Upper lobe of left lung (tissue), 4 donors: ENCODE results near the gene TBL2.

Source experiments
- EP300 ChIP-seq, 4 donors: sonication (generic); formaldehyde crosslinking; IDR thresholded peaks; one replicate each; pipeline ENCODE4 v1.5.1; 2017; ENCODE audit warnings: antibody characterized with exemption in 4 of 4, control low read depth in 2 of 4
- POLR2A ChIP-seq, 4 donors: fragments of 450-650 bp; IDR thresholded peaks; one replicate each; pipeline ENCODE4 v1.5.1; 2016 to 2017; ENCODE audit warnings: antibody characterized with exemption in 4 of 4, mild to moderate bottlenecking in 2 of 4
- POLR2AphosphoS5 ChIP-seq, 2 donors: sonication (generic); formaldehyde crosslinking; IDR thresholded peaks; one replicate each; pipeline ENCODE4 v1.5.1; 2017; ENCODE audit warnings: antibody characterized with exemption in 2 of 2
- TF ChIP-seq, protein P1 (sequence below), 6 experiments: fragments of 450-650 bp in 4 of 6; fragments of 200-600 bp in 2 of 6; sonication (generic) in 2 of 6; IDR thresholded peaks; one replicate each; pipeline ENCODE4 v1.5.1; 2016 to 2019; ENCODE audit warnings: antibody characterized with exemption in 6 of 6

- TF ChIP-seq, protein P1, sequence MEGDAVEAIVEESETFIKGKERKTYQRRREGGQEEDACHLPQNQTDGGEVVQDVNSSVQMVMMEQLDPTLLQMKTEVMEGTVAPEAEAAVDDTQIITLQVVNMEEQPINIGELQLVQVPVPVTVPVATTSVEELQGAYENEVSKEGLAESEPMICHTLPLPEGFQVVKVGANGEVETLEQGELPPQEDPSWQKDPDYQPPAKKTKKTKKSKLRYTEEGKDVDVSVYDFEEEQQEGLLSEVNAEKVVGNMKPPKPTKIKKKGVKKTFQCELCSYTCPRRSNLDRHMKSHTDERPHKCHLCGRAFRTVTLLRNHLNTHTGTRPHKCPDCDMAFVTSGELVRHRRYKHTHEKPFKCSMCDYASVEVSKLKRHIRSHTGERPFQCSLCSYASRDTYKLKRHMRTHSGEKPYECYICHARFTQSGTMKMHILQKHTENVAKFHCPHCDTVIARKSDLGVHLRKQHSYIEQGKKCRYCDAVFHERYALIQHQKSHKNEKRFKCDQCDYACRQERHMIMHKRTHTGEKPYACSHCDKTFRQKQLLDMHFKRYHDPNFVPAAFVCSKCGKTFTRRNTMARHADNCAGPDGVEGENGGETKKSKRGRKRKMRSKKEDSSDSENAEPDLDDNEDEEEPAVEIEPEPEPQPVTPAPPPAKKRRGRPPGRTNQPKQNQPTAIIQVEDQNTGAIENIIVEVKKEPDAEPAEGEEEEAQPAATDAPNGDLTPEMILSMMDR (IDR thresholded peaks at IDR 0.05): no peak
- TF ChIP-seq EP300 (IDR thresholded peaks at IDR 0.05) (no peak), POLR2AphosphoS5 (IDR thresholded peaks at IDR 0.05) (no peak), POLR2A (IDR thresholded peaks at IDR 0.05) (no peak)
These were observed 46.2 kb downstream of the TBL2 start for GRCh38 chr7:73532224-73532623.
